HG03060 (cell line): ENCODE measurements around the gene CFAP221.

Source experiments
- ATAC-seq: cut with Tn5 transposase; IDR thresholded peaks from one replicate; pipeline ENCODE4 v1.9.1; 2021; ENCODE audit warnings: low read depth, moderate number of reproducible peaks; ENCODE audit not compliant: unreplicated experiment

Gene CFAP221

DNA sequence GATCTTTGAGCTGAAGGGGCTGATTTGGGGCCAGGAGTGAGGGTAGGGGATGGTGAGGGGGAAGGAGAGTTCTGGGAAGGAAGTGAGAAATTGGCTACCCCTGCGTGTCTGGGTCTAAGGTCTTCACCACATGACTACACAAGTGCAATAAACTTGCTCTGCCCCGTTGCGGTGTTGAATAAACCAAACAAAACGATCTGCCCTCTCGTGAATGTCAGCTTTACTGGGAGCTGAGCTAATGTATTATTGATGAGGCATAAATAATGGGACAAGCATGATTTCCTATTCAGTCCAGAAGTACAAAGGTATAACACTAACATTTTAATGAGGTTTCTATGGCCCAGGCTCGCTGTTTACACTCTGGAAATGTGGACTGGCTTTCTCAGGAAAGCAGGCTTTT lies 8.0 kb upstream of the CFAP221 start:
- ATAC-seq, result no peak

DNA sequence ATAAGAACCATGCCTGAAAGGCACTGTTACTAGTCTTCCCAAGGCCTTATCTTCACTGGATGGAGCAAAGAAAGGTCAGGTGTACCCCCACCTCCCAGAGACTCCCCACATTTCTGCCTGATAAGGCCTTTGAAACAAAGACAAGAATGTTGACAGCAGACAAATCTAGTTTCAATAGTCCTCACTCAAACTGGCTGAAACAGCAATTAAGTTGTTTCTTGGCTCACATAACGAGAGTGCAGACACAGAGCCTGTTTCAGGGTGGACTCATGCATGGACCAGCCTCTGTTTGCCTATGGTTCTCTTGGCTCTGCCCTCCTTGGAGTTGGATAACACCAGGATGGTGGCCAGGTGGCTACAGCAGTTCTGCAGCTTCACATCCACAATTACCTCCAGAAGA lies 7.5 kb upstream of the CFAP221 start:
- ATAC-seq, result no peak

DNA sequence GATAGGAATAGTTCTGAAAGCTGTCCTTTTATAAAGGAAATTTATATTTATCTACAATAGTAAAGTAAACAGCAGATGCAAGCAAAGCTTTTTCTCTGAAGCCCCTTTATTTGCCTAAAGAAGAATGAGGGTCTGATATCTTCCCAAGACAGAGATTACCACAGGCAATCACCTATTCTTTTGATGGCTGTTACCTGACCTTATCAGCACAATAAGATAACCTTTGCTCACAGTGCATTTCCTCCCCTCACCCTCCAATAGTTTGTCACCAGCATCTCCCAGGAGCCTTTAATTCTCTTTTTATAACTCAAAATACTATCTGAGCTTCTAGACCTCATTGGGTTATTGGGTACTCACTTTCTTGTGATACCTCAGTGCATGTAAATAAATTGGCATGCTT lies 6.5 kb upstream of the CFAP221 start:
- no peak for ATAC-seq

DNA sequence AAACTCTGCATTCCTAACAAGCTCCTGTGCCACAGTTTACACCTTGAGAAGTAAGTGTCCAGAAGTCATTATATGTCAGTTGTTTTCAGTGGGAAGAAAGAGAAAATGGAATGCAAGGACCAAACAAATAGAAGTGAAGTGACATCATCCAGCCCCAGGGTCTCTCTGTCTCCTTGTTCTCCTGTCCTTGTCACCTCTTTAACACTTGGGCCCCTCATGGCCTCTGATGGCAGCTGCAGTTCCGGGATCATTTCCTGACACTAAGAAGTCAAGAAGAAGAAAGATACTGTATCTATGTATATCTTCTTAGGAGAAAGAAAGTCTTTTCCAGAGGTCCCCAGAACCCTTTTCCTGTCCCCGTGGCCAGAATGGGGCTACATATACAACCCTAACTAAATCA lies 2.8 kb upstream of the CFAP221 start:
- no peak for ATAC-seq

DNA sequence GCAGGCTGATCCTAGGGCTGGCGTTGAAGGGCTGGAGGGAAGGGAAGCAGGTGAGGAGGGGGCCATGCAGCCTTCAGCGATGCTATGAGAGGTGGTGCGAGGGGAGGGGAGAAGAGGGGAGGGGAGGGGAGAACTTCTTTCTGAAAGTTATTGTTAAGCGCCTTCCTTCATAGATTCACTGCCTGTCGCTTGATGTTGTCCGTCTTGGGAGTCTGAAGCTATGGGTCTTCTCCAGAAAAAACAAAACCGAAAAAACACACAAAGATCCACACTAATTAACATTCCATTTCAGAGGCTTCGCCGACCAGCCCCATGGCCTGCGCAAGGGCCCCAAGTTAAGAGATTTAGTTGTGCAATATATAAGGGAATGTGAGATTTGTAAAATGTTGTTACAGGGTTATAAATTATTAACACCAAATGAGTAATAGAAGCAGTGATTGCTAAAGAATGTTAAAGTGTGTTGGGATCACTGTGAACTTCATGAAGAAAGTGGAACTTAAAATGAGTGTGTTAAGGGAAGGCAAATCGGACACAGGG lies 758 bp downstream of the CFAP221 start:
- no peak for ATAC-seq

DNA sequence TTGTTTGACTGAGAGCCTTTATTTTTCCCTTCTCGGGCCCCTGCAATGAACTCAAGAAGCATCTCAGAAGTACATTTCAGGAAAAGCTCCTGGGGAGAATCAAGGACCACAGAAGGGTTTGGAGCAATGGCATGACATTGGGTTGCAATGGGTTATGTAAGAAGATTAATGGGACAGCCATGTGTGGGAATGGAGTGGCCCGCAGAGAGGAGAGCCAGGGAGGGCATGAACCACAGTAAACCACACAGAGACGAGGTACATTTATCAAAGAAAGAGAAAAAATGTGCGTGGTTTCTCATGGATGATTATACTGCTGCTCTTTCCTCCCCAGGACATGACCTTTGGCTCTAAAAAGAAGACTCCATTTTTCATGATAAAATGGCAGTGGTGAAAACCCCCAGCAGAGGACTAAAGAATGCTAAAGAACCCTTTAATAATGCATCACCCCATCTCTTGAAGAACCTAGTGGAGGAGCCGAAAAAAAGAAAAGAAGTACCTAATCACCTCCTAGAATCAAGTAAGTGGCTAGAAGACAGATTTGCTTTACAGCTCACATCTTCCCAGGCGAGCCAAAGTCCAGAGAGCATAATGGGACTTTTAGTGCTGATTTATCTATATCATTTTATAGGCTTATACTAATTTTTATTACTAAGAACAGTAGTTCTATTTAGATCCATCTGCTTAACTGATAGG lies 1.7 kb downstream of the CFAP221 start:
- no peak for ATAC-seq

DNA sequence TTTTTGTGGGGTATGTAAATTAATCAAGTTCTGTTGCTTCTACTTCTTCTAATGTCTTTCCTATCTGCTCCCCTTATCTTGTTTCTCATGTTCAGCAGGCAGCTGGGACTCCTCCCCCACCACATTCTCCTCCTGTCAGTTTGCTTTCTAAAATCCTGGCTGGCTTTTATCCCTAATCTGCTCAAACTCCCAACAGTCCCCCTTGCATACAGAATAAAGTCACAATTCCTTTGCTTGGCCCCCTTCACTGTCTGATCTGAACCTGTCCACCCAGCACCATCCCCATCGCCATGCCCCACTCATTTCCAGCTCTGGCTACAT lies 2.2 kb downstream of the CFAP221 start:
- ATAC-seq, result no peak

DNA sequence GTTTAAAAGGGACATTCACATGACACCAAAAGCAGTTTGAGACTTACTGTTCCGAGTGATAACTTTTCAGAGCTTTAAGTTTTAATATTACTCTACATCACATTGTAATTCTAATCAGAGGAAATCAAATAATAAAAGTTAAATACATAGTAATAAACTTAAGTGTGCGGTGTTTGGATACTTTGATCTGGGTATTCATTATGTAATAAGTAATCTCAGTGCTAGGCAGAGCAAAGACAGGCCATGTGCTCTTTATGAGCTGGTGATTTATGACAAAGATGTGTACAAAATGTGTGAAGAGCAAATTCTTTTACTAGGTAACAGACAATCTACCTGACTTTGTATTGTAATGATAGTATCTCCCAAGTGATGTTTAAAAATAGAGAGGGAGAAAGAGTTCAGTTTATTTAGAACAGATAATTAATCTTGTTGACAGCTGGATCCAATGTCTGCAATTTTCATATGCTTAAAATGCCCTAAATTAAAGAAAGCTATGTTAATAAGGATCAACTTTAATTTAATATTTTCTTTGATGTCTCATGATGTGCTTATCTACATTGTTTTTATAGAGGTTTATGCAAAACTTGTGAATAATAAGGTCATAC lies 4.4 kb downstream of the CFAP221 start:
- no peak for ATAC-seq

DNA sequence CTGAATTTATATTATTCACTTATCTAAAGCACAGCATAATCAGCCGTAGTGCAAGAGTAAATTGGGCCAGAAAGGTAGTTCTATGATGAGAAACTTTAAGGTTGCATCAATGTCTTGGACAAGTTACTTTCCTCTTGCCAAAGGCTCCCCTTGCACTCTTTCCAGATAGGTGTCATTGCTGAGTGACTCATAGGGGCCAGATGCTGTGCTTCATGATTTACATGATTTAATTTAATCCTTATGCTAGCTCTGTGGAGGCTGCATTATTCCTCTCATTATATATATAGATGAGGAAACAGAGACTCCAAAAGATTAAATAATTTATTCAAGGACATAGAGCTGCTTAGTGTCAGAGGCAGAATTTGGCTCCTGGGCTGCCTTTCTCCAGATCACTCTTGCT lies 5.0 kb downstream of the CFAP221 start:
- no peak for ATAC-seq

DNA sequence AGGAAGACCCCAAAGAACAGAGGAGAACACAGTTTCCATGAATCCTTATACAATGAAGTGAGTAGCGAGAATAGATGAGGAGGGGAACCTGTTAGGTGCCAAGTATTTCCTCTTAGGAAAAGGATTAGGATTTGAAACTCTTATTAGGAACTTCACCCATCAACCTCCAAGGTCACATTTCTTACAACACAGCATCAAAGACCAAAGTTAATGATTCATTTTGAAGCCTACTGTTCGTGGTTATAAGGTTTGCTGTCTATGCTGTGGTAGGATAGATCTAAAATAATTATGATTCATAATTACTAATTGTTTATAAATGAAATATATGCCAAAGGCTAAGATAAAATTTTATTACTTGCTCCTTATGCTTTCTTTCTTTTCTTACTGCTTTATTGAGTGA lies 6.1 kb downstream of the CFAP221 start:
- no peak for ATAC-seq

DNA sequence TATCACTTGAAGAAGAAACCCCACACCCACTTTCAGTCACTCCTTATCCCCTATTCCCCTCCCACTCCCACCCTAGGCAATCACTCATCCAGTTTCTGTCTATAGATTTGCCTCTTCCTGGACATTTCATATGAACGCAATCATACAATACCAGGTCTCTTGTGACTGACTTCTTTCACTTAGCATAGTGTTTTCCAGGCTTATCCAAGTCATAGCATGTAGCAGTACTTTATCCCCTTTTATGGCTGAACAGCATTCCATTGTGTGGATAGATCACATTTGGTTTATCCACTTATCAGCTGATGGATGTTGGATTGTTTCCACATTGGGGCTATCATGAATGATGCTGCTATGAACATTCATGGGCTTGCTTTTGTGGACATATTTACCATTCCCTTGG lies 6.6 kb downstream of the CFAP221 start:
- ATAC-seq, result no peak

DNA sequence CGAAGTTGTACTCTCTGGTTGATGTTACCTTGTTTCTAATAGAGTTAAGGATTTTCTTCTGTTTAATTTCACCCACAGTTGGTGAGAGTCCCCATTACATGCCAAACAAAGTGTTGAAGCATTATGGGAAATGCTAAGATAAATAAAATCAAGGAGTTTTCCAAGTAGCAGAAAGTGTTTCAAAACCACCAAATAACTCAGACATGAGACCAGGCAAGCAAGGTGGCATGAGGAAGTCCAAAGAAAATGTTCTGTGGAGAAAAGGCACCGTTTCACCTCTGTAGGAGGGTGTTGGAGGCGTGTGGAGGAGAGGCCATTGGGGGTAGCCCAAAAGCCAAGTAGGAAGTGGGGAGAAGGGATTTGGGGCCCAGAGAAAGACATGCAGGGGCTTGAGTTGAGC lies 8.7 kb downstream of the CFAP221 start:
- no peak for ATAC-seq

DNA sequence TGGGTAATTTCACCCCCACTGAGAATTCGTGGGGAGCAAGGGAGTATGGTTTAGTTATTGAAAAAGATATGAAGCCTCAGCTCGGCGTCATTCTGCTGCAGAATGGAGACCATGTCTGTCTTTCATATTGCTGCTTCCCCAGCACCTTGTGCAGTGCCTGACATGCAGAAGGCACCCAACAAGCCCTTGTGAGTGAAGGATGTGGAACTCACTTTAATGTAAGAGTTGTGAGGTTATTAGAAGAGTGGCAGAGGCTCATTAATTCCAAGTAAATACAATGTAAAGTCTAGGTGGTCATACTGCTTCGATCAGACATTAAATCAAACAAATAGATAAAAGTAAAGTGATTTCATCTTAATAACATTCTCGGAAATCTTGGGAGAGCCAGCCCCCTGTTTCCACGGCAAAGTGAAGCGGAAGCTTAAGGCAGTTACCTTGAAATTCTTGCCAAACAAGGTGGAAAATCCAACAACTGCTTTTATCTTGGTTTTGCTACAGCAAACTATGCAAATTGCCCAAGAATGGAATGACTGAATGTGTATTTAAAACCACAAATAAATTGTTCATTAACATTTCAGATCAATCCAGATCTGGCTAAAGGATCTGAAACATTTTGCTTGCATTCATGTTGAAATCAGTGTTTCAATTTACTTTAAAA lies 9.6 kb downstream of the CFAP221 start:
- no peak for ATAC-seq

DNA sequence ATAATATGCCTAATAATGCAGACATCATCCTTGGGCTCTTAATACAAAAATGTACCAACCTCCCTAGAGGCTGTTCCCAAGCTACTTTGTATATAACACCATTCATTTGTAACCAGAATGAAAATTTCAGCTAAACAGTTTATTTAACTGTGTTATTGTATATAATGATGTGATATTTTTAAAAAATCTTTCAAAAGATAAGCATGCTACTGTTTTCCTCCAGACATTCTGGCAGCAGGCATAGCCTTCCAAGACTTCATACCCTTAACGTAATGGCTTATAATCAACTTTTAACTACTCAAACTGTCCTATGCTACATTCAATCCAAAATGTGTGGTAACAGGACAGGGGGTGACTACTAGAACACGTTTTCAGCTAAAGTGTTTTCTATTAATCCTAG lies 21.2 kb downstream of the CFAP221 start:
- ATAC-seq, result no peak

DNA sequence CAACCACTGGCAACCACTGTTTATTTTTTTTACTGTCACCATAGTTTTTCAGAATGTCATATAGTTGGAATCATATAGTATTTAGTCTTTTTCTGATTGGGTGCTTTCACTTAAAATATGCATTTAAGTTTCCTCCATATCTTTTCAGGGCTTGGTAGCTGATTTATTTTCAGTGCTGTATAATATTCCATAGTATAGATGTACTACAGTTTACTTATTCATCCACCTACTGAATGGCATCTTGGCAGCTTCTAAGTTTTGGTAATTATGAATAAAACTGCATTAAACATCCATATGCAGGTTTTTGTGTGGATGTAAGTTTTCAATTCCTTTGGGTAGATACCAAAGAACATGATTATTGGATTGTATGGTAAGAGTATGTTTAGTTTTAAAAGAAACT lies 23.0 kb downstream of the CFAP221 start:
- ATAC-seq, result no peak

DNA sequence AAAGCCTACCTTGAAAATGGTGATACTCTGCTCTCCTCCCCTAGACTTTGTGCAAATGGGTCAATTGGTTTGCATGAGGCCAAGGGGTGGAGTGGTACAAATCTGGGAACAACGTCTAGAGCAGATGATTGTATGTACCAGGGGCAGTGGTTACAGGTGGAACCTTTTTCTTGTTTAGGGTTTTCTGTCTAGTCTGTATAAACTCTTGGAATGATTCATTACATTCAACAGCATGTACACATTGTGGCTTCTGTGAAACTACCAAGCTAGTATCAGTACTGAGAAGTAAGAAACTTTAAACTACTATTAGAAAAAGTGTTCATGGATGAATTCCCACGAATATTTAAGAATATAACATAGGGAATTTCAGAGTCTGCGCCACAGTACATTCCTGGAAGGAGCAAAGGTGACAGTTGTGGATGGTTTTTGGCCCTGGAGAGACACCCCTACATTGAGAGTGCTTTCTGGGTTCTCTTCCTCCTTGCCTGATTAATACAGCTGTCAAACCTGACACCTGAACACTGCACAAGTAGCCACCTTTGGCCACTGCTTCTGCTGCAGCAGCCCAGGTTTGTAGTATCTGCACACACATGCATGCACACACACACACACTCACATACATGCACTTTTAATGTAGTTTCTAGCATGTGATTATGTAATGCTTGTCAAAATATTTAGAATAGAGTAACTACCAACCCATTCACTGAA lies 30.0 kb downstream of the CFAP221 start:
- ATAC-seq, result peak; percentile 91

DNA sequence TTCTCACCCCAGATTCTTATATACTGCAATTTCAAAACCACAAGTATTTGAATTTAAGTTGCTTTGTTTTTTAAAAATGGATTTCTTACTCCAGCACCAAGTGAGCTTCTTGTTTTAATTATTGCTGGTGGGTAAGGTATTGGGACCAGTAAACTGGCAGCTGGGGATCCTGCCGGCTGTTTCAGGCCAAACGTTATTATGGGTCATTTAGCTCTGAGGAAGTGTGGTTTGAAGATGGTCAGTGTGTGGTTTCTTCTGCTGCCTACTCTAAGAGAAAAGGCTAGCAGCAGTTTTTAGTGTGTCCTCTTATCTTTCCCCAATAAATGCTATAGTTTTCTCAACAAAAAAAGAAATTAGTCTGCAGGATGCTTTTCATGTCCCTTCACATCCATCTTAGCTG lies 30.6 kb downstream of the CFAP221 start:
- ATAC-seq, result no peak

DNA sequence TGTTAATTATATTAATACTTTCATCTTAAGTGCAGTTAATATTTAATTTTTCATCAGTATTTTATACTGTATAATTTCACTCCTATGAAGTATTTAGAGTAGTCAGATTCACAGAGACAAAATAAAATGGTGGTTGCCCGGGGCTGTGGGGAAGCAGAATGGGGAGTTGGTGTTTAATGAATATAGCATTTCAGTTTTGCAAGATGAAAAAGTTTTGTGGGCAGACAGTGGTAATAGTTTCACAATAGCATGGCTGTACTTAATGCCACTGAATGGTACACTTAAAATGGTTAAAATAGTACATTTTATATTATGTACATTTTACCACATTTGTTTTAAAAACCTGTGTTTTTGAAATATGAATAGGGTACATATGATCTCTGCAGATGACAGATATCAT lies 31.2 kb downstream of the CFAP221 start:
- ATAC-seq, result no peak

DNA sequence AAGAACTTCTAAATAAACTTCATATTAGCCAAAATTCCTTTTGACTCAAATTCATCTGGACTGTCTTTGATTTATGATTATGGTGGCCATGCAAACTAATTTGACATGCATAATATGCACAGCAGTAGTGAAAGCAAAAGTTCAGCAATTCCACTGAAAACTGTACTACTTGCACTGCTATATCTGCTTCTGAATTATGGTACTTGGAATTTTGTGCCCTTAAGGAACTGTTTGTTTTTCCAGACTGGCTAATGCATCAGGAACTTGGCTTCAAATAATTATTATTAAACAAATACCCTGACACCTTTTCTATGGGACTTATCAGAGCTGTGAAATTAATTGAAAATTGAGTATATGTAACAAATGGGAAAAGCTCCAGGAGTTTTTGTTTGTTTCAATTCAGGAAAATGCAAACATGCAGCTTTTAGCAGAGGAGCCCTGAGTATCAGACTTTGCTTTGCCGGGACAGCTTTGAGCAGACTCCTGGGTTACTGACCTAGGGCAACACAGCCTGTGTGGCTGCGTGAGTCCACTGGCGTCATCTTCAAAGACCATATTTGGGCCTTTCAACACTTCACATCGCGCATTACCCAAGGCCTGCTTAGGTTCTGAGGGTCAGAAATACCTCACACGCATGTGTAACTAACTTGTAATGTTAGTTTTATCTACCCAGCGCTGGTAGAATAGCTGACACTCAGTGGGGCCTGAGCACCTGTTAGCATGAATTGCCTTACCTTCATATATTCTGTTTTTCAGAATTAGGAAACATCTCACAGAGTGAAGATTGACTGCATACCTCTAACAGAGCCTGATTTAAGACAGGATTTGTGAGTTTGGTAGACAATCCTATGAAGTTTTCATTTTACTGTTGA lies 35.4 kb downstream of the CFAP221 start:
- ATAC-seq, result no peak

DNA sequence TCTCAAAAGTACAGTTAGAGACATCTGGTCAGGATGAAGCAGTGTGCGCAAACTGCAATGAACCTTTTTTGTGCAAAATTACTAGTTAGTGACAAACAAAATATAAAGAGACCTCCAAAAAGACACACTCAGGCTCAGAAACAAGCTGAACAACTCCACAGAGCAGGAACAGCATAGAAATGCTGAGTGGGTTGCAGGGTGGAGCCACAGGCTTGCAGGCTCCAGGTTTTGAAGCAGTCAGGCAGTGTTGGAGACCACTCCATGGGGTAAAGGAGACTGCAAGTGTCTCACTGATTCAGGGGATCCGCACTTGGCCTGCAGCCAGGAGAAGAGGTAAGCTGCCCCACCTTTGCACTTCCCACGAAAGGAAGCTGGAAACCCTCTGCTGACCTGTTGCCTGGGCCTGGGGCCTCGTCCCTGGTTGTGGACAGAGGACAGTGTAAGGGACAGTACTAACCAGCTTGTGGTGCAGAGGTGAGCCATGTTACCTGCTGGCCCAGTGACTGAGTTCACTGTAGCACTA lies 36.4 kb downstream of the CFAP221 start:
- ATAC-seq, result no peak
